Activated CD8-positive, alpha-beta memory T cell treated with anti-CD3 and anti-CD28 coated beads, Interleukin-2, amount 50 U/mL, for 24 hours (primary cell): Measurements from ENCODE around the gene EDAR.

Source experiments
- DNase-seq: peaks from one replicate; pipeline ENCODE4 v3.0.0-alpha.2; 2020; ENCODE audit errors: extremely low read depth

The EDAR gene

GRCh38 chr2:108988796-108989713 lies at the start of gene EDAR:
Gene EDAR (minus strand): TSS chr2:108989220. CDS start chr2:108931014, 58,206 bp downstream.
- DNase-seq = no peak

DNA sequence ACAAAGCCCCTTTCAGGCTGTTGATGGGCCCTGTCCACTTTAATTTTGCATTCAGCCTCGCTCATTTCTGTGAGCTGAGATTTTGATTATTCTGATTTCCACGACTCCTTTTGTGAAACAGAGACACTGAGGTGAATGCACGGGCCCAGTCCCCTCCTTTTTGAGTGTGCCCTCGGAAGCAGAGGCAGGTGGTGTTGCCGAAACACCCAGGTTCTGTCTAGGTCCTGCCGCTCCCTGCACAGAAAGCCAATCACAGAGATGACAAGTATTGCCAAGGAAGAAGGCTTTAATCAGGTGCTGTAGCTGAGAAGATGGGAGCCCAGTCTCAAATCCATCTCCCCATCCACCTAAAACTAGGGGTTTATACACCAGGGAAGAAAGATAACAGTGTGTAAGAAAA lies 44.2 kb upstream of the EDAR start:
- DNase-seq = no peak

DNA sequence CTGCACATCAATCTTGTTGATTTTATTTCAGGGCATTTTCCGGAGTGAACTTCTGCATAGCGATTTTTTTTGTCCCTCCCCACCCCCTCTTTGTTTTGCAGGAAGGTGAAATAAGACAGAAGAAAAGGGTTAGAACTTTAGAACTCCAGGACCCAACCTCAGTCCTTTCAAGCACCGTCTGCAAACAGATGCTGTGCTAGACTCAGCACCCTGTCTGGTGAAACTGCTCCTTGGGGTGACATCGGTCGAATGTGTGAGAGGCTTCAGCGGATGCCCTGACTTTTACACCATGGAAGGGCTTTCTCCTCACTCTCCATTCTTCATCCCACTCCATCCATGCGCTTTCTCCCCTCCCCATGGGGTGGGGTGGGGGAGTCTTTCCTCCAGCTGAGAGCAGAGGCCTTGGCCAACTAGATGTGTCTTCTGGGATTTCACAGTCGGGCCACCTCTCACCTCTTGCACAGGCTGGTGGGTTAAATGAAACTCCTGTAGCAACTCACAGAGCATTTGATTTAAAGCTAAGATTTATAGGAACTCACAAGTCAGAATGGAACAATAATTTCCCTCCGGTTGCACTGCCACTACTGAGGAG lies 43.3 kb upstream of the EDAR start:
- no peak for DNase-seq

DNA sequence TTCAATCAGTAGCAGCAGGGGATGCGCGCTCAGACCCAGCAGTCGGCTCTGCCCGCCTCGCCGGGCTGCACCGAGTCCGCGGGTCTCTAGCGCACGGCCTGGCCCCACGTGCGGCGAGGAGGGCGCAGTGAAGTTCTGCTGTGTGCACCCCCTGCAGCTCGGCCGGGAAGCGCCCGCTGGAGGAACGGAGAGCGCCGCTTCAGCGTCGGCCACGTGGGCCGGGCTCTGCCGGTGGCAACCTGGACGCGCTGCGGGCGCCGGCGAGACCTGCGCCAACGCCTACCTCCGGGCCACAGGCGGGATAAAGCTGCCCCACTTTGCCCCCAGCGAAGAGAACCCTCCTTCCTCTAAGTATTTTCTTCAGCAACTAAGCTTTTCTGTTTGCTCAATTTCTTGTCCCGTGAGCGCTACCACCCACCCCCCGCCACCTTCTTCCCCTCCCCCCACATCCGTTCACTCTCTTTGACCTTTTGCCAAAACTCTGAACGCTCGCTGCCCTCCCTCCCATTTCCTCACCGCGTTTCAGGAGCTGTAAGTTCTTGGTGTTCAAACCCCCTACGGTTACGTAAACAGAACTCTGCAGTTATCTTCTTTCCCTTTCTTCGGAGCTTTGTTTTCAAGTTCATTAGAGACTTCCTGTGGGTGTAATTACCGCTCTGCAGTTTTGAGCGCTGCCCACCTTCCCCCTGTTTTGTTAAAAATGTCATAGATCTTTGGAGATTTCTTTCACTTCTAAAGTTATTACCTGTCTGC lies 42.6 kb upstream of the EDAR start:
- DNase-seq = peak; percentile 14

DNA sequence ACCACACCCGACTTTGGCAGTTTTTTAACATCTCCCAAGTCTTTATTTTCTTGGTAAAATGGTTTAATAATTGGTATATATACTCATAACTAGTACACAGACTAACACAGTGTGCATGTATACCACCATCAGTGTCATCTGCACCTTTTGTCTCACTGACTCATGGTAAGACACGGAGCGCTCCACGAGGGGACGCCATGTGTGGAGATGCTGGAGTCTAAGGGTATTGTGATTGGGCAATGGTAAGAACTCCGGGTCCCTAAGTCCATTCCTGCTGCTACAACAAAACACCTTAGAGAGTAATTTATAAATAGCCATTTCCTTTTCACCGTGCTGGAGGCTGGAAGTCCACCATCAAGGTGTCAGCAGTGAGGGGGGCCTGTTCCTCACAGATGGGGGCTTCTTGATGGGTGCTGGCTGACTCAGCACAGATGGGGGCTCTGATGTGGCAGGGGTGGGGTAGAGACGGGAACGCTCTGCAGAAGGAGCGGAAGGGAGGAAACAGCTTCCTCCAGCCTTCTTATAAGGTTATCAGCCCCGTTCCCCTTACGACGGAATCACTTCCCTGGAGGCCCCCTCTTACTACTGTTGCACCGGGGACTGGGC lies 42.0 kb upstream of the EDAR start:
- no peak for DNase-seq

DNA sequence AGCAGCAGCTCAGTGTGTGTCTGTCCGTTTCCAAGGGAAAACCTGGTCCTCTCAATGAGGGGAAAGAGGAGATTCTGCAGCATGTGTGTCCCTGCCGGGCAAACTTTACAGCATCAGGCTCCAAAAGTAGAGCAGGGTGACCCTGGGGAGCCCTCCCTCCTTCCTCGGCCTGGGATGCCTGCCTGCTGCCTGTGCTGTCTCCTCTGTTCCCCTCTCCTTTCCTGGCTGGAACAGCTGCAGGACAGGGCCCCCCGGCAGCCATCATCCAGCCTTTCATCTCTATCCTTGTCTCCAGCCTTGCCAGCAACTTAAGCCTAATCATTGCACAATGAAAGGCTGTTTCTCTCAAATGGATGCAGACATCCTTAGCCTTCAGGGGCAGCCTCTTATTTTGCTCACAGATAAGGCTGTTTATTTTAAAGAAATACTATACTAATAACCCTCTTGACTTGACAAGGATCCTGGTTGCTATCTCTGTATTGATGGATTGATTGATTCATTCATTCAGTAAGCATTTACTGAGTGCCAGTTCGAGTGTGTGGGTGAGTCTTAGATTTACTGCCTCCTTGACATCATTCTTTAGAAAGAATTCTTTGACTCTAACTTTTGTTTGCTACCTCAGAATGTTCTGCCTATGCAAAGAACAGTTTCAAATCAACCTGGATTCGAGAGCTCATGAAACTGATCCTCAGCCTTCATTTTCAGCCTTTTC lies 40.6 kb upstream of the EDAR start:
- DNase-seq = no peak

GRCh38 chr2:109028738-109029489 lies 39.9 kb upstream of the EDAR start:
- DNase-seq = no peak

- DNase-seq = no peak
Observed at GRCh38 chr2:109028277-109028676, 39.3 kb upstream of the EDAR start.

DNA sequence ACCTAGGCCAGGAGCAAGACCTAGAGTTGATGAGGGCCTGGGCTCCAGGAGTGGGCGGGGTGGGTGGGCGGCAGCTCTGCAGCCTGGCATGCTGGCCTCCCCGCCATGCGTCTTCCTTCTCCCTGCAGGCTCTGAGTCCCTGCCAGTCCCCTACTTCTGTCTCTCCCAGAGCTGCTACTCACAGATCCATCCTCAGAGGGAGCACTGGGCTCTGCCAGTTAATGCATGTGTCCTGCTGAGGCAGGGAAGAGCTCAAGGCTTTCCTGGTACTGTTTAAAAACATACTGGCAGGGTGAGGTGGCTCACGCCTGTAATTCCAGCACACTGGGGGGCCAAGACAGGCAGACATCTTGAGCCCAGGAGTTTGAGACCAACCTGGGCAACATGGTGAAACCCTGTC lies 38.7 kb upstream of the EDAR start:
- DNase-seq = no peak

GRCh38 chr2:109024477-109024876 lies 35.5 kb upstream of the EDAR start:
- DNase-seq = no peak

GRCh38 chr2:109021895-109022300 lies 32.9 kb upstream of the EDAR start:
- no peak for DNase-seq

DNA sequence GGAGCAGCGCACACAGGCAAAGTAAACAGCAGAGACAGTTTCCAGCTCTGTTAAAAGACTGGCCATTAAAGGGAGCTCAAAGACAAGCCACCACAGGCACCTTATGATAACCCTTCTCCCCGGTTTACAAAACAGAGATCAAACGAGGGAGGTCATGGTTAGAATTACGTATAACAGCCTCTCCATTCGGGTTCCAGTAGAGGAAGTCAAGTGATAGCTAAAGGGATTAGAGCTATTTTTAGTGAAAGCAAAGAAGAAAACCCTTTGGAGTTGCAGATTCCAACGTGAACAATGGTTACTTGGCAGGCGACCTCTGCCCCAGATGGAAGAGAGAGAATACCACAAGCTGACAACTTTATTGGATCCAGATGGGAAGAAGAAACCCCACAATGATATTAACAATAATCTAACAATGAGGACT lies 31.2 kb upstream of the EDAR start:
- DNase-seq = no peak

DNA sequence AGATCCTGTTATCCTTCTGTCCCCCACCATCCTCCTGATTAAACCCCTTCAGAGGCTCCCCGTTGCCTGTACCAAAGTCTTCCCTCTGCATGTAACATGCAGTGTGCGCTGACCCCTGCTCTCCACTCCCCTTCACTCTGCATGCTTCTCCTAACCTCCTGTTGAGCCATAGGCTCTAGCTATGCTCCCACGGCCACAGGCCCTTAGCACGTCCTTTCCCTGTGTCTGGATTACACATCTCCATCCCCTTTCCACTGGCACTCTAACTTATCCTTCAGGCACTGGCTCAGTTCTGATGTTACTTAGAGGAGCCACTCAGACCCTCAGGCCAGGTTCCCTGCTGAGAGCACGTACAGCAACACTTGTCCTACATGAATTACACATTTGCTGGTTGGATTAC lies 29.4 kb upstream of the EDAR start:
- DNase-seq = no peak

DNA sequence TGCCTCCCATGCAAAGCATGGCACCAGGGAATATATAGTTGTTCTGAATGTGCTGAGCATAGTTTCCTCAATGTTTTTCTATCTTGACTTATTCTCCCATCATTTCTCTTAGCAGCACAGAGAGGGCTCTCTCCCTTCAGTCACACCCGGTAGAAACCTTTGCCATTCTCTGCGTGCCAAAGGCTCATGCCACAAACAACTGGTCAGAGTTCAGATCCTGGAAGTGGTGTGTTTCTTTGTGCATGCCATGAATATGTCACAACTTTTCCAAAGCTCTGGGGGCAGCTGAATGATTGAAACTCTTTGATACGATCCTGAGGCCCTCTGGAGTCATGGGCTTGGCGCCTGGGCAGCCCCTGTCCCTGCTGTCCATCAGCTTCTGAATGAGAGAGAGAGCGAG lies 28.0 kb upstream of the EDAR start:
- DNase-seq = no peak

- DNase-seq = no peak
Observed at GRCh38 chr2:109016376-109016775, 27.4 kb upstream of the EDAR start.

DNA sequence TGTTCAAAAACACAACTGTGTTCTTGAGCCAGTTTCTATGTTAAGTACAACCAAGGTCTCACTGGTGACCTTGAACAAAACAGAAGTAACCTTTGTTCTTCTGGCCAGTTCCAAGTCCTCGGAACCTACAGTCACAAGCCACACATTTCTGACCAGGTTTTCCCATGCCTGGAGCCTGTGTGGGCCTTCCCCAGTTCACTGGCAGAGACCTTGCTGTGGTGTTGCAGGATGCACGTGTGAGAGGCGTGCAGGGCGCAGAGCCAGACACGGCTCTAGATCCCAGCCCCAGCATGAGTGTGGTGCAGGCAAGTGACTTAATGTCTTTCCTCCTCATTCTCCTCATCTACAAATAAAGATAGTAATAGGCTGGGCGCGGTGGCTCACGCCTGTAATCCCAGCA lies 25.5 kb upstream of the EDAR start:
- no peak for DNase-seq

- DNase-seq = no peak
Observed at GRCh38 chr2:109013051-109013450, 24.0 kb upstream of the EDAR start.

GRCh38 chr2:109009920-109010610 lies 21.0 kb upstream of the EDAR start:
- DNase-seq = no peak

DNA sequence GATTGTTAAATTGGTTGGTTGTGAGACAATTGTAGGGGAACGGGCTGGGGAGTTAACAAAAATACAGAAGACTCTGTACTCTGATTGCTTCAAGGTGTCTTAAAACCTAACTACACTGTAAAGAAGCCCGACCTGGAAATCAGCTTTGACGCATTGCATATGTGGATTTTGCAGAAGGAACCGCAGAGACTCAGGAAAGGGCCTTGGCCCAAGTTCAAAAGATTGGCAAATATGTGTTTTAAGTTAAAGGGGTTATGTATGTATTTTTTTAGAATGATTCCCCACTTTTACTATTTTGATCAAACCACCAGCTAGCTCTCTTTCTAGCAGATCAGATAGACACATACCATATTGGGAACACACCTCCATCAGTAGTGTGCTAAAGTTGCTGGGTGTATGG lies 18.0 kb upstream of the EDAR start:
- DNase-seq = no peak

- no peak for DNase-seq
Observed at GRCh38 chr2:109005686-109006204, 16.7 kb upstream of the EDAR start.
